Pons (tissue), 1 donor: ENCODE data around the gene ARHGAP4.
A peak's percentile ranks its signal among the peaks of the same experiment; 100 is the strongest.

ENCODE experiments used
- DNase-seq: peaks from one replicate; pipeline ENCODE4 v3.0.0-alpha.2; 2016; ENCODE audit warnings: low spot score

ARHGAP4 gene

GRCh38 chrX:153906126-153906917, 19.7 kb downstream of the ARHGAP4 start:
- no peak for DNase-seq

- no peak for DNase-seq
Measured at GRCh38 chrX:153905481-153906095, 20.5 kb downstream of the ARHGAP4 start.

- no peak for DNase-seq
Measured at GRCh38 chrX:153903991-153904957, 21.8 kb downstream of the ARHGAP4 start, which contains the start of gene AVPR2. Gene AVPR2 (plus strand): TSS chrX:153904673. CDS start chrX:153905146, 473 bp downstream.

DNA sequence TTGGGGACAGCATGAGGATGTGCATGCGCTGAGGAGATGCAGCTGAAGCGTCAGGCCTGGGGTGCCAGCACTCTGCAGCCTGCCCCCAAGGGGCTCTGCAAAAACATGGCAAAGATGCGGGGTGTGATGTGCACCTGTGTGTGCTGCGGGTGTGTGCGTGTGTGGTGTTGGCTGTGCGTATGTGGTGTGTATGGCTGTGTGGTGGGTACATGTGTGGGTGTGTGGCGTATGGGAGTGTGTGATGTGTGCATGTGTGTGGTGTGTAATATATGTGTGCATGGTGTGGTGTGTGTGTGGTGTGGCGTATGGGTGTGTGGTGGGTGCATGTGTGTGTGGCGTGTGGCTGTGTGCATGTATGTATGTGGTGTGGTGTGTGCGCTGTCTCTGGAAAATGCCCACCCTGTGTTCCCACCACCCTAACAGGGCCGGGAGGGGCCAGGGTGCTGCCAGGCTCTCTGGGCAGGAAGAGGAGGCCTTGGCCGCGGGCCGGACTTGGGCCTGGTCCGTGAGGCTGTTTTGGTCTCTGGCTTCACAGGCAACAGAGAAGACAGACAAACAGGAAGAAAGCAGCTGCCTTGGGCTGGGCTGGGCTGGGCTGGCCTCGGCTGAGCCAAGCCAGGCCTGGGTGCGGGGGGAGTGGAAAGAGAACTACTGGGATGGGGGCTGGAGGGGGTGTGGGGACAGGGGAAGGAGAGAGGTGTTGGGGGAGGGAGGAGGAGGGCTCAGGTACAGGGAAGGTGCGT, 22.7 kb downstream of the ARHGAP4 start:
- DNase-seq, result no peak

DNA sequence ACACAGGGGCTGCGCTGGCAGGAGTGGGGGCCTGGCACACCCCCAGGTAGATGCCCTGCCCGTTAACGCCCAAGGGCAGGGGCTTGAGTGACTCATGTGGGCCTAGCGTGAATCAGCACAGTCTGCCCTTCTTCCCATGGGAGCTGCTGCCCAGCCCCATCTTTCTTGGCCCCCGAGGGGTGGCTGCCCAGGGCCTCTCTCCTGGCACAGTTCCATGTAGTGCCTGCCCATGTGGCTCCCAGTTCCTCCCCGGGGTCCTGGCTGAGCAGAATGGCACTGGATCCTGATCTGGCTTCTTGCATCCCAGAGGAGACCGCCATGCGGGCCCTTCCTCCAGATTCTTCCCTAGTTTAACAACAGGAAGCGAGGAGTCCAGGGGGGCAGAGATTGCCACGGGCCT, 23.7 kb downstream of the ARHGAP4 start:
- DNase-seq, result no peak

GRCh38 chrX:153901753-153902140, 24.3 kb downstream of the ARHGAP4 start:
- DNase-seq, result no peak

DNA sequence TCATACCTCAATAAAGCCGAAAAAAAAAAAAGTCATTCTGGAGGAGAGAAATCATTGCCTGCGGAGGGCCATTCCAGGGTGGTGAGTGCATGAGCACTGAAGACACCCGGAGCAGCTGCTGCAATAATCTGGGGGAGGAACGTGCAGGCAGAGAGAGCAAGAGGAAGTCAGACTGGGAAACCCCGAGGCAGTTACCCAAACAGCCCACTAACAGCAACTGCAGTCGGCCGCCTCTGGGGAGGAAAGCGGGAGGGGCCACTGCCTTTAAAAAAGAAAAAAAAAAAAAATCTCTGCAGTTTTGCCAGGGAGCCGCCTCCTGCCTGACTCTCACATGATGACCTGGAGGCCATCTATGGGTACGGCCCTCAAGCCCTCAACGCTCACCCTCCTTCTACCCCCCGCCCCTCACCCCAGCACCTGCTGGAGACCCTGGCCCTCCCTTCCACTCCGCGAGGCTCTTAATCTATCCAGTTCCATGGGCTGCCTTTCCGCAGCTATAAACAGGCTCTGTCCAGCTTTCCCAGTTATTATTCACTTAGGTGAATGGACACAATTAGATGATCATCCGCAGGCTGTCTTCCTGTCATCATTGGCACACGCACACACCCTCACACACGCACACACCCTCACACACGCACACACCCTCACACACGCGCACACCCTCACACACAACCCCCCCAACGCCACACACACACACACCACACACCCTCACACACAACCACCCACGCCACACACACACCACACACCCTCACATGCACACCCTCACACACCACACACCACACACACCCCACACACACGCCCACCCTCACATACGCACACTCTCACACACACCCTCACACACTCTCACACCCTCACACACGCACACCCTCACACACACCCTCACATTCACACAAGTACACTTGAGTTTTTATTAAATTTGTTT, 25.0 kb downstream of the ARHGAP4 start:
- peak; percentile 14 for DNase-seq

DNA sequence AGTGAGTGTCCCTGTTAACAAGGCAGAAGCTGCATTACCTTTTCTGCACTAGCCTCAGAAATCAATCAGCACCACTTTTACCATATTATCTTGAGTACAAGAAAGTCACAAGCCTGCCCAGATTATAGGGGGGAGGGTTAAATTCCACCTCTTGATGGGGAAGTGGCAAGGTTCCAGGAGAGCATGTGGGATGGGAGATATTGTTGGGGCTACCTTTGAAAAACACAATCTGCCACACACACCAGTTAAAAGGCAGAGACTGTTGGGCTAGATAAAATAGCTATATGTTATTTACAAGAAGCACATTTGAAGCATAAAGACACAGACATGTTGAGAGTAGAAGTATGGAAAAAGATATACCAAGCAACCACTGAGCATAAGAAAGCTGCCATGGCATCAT, 28.2 kb downstream of the ARHGAP4 start:
- no peak for DNase-seq

- DNase-seq, result no peak
Measured at GRCh38 chrX:153889123-153889522, 36.9 kb downstream of the ARHGAP4 start.

- no peak for DNase-seq
Measured at GRCh38 chrX:153888344-153888743, 37.7 kb downstream of the ARHGAP4 start.

DNA sequence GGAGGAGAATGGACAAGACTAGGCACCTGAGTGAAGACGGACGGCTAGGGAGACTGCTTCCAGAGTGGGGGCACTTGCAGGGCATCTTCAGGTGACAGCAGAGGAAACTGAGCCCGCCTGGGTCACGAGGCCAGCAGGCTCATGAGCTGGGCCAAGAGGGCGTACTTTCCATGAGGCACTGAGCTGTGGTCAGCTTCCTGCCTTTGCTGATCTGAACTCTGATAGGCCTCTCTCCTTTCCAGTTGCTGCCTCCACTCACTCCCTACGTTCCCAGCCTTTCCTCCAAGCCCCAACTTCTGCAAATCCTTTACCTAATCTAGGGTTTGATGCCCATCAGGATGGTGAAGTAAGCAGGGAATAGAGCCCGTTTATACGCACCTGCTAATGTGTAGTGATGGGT, 38.7 kb downstream of the ARHGAP4 start:
- no peak for DNase-seq

- no peak for DNase-seq
Measured at GRCh38 chrX:153886915-153887314, 39.1 kb downstream of the ARHGAP4 start.

- DNase-seq, result no peak
Measured at GRCh38 chrX:153885968-153886903, 39.8 kb downstream of the ARHGAP4 start, which contains the start of gene L1CAM. Gene L1CAM (minus strand): TSS chrX:153886173. CDS start chrX:153875836, 10,337 bp downstream.

DNA sequence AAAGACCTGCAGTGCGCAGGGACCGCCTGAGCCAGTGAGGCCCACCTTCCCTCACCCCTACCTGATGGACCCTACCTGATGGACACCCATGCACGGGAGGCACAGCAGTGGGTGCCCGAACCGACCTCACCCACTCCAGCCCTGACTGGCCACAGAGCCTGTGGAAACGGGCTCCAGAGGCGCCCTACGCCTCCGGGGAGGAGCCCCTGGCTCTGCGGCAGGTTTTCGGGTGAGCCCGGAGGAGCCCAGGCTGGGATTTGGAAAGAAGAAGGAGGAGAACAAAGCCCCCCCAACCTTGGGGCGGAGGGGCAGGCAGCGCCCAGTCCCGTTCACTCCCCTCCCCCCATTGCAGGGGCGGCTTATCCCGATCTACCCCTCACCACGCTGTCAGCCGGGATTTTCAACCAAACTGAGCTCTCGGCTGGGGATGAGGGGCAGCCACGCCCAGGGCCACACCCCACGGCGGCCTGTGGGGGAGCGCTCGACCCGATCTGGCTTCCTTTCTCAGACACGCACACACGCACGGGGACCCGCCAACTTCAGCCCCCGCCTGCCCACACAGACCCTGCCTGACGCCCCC, 40.8 kb downstream of the ARHGAP4 start:
- no peak for DNase-seq

GRCh38 chrX:153884590-153884989, 41.5 kb downstream of the ARHGAP4 start:
- DNase-seq, result no peak

DNA sequence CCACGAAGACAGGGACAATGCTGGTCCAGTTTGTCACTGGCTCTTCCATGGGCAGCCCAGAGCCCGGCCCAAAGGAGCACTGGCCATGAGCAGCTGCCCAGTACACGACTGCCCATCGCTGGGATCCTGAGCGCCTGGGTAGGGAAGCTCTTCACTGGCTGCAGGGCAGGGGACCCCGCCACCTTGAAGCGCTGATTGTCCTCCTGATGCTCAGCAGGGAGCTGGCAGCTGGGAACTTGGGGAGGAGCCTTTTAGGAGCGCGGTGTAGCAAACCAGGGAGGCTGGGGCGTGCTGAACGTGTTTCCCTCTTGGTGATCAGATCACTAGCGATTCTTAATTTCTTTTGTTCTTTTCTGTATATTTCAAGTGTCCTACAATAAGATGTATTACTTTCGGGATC, 41.9 kb downstream of the ARHGAP4 start:
- no peak for DNase-seq

- DNase-seq, result no peak
Measured at GRCh38 chrX:153883163-153883843, 42.8 kb downstream of the ARHGAP4 start.

DNA sequence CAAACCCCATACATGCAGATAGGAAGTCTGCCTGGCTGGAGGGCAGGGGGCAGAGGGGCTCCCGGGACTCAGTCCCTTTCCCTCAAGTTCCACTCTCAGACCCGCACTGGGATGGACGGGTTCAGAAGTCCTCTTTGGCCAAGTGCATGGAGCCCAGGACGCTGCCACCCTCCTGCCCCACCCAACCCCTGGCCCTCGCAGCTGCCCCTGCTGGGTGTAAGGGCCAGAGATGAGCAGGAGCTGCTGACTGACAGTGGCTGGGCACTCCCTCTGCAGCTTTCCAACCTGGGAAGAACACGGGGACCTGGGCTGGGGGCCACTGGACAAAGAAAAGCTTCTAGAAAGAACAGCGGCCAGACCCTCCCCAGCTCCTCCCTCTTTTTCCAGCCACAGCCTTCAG, 43.5 kb downstream of the ARHGAP4 start:
- no peak for DNase-seq
